Aorta (tissue), 5 donors: ENCODE measurements around the gene ARMC9. TPM values are rescaled to one million over a fixed set of nuclear protein-coding genes. Genes with fewer than 3 reads are reported as not detected.
"Not testable (repeated sequence)": the region's sequence is repeated elsewhere in the genome, so short reads cannot be mapped to it uniquely, and the experiment has no call there.

Source experiments
- ATAC-seq: fragments of 200-7000 bp; cut with Tn5 transposase; one replicate; pipeline ENCODE4 v1.9.1; 2022; ENCODE audit warnings: moderate library complexity; ENCODE audit not compliant: low FRiP score
- DNase-seq, 2 donors: peaks; one replicate each; pipeline ENCODE4 v3.0.0-alpha.2; 2020
- H3K27ac ChIP-seq, 2 donors: one replicate each; pipeline ENCODE4 v1.5.1; 2013; ENCODE audit warnings: low read length in 2 of 2, mild to moderate bottlenecking in 2 of 2, moderate library complexity in 2 of 2, control low read depth in 1 of 2, inconsistent platforms in 1 of 2, low read depth in 1 of 2
- H3K27me3 ChIP-seq, 2 donors: one replicate each; pipeline ENCODE4 v1.6.1; 2013; ENCODE audit warnings: control low read depth in 1 of 2, low read length in 1 of 2, mild to moderate bottlenecking in 1 of 2, moderate library complexity in 1 of 2; ENCODE audit not compliant: insufficient read depth in 2 of 2, control insufficient read depth in 1 of 2
- H3K36me3 ChIP-seq, 2 donors: one replicate each; pipeline ENCODE4 v1.6.1; 2013; ENCODE audit warnings: control low read depth in 1 of 2, low read length in 1 of 2, mild to moderate bottlenecking in 1 of 2; ENCODE audit not compliant: insufficient read depth in 2 of 2, control insufficient read depth in 1 of 2
- H3K4me1 ChIP-seq, 2 donors: one replicate each; pipeline ENCODE4 v1.6.1; 2013; ENCODE audit warnings: low read length in 2 of 2, control low read depth in 1 of 2, mild to moderate bottlenecking in 1 of 2, moderate library complexity in 1 of 2; ENCODE audit not compliant: insufficient read depth in 2 of 2, control insufficient read depth in 1 of 2
- H3K4me3 ChIP-seq, 2 donors: one replicate each; pipeline ENCODE4 v1.5.1; 2013; ENCODE audit warnings: low read length in 2 of 2, control low read depth in 1 of 2, mild to moderate bottlenecking in 1 of 2
- H3K9me3 ChIP-seq: one replicate; pipeline ENCODE4 v1.6.1; 2013; ENCODE audit warnings: mild to moderate bottlenecking, low read length; ENCODE audit not compliant: control insufficient read depth
- WGBS, 2 donors: extraction: QIAGEN DNeasy Blood & Tissue Kit; methylation state at CpG; one replicate each; pipeline ENCODE4 v1.1.7; 2013; 5-methylcytosine and 5-hydroxymethylcytosine counted together
- intact Hi-C, 2 donors: fragments of 100-400 bp; cut with DNase I; formaldehyde crosslinking; loops; one replicate each; pipeline versions ENCODE4 v1.14.2 to v1.15.0; 2022
- polyA plus RNA-seq, 2 donors: library from polyadenylated mRNA; stranded (reverse); fragments of 200-250 nt; gene quantifications; one replicate each; pipeline ENCODE4 v1.2.3, GENCODE V29; 2013
- total RNA-seq, 2 donors: library from RNA; stranded (reverse); fragmentation: NEBNext Ultra II Directional; extraction: Animal tissue kit (Norgen Biotek cat#: 25700); gene quantifications; one replicate each; pipeline ENCODE4 v1.2.1, GENCODE V29; 2021
- donor health status: healthy with polysubstance abuse.
- donor health status: Bipolar disorder and iron deficiency.
- donor health status: DM: no; HTN: no; CAD: no.
- donor health status: DM: no; HTN: no; CAD: no.
- donor health status: DM: yes; HTN: yes; CAD: no.

Gene ARMC9
- total and polyA plus RNA-seq, 4 donors, result 6.9 to 86.8 (median 30.6) TPM

DNA sequence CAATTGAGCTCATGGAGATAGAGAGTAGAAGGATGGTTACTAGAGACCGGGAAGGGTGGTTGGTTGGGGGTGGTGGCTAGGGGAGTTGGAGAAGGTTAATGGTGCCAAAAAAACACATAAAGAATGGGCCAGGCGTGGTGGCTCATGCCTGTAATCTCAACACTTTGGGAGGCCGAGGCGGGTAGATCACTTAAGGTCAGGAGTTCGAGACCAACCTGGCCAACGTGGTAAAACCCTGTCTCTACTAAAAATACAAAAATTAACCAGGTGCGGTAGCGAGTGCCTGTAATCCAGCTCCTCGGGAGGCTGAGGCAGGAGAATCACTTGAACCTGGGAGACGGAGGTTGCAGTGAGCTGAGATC, 150.9 kb downstream of the ARMC9 start:
- ATAC-seq, H3K9me3 ChIP-seq, H3K4me3 ChIP-seq, H3K27me3 ChIP-seq, H3K4me1 ChIP-seq, H3K36me3 ChIP-seq, H3K27ac ChIP-seq, intact Hi-C loops: not testable (repeated sequence)
- DNase-seq, result peak in 1 of 2 donors; percentile 17
- WGBS, 2 donors, result 94 to 98% methylated on average over 10 of the region's 10 CpGs

DNA sequence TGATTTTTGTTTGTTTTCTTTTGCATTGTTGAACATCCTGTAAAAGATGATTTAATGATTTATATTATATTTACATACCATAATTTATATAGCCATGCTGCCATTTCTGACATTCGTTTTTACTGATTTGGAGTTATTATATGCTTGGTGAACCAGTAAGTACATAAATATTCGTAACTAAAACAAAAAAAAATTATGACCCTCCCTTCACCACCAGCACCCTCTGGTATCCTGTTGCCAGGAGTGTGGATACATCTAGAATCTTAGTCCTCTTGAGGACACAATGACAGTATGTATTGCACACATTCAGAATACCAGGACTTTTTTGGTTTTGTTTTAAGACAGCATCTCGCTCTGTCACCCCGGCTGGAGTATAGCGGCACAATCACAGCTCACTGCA, 153.2 kb downstream of the ARMC9 start:
- Histone ChIP-seq H3K27me3 (no peaks in the 10 kb centered on the region), H3K27ac (no peak overlapping the region), H3K36me3 (no peaks in the 10 kb centered on the region), H3K4me1 (no peaks in the 10 kb centered on the region), H3K4me3 (no peak overlapping the region), H3K9me3 (no peaks in the 10 kb centered on the region)
- 91 to 92% methylated on average over 5 of the region's 5 CpGs for WGBS, 2 donors
- no peak for ATAC-seq
- no peak for DNase-seq
- intact Hi-C loops, result no loop called here

DNA sequence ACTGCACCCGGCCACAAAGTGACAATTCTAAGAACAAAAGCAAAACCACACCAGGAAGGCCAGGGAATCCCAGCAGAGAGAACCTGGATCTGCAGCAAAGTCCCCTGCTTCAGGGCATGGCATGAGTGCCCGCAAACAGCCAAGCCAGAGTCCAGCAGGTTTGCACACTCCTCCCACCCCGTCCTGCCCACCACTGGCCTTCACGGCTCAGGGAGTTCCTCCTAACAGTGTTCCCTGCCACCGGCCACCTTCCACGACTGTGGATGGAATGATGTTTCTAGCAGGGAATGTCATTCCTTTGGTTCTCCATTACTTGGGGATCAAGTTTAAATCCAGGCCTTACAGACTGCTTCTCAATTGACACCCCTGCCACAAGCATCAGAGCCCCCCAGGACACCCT, 155.0 kb downstream of the ARMC9 start:
- WGBS, 2 donors, result 95 to 96% methylated on average over 5 of the region's 6 CpGs
- intact Hi-C loops, result no loop called here
- DNase-seq (no peak), ATAC-seq (no peak)
- H3K36me3 ChIP-seq, result no peaks in the 10 kb centered on the region
- H3K9me3 ChIP-seq, result no peaks in the 10 kb centered on the region
- H3K4me1 ChIP-seq, result no peaks in the 10 kb centered on the region
- H3K27ac ChIP-seq, result no peak overlapping the region
- H3K4me3 ChIP-seq, result no peak overlapping the region
- no peaks in the 10 kb centered on the region for H3K27me3 ChIP-seq

DNA sequence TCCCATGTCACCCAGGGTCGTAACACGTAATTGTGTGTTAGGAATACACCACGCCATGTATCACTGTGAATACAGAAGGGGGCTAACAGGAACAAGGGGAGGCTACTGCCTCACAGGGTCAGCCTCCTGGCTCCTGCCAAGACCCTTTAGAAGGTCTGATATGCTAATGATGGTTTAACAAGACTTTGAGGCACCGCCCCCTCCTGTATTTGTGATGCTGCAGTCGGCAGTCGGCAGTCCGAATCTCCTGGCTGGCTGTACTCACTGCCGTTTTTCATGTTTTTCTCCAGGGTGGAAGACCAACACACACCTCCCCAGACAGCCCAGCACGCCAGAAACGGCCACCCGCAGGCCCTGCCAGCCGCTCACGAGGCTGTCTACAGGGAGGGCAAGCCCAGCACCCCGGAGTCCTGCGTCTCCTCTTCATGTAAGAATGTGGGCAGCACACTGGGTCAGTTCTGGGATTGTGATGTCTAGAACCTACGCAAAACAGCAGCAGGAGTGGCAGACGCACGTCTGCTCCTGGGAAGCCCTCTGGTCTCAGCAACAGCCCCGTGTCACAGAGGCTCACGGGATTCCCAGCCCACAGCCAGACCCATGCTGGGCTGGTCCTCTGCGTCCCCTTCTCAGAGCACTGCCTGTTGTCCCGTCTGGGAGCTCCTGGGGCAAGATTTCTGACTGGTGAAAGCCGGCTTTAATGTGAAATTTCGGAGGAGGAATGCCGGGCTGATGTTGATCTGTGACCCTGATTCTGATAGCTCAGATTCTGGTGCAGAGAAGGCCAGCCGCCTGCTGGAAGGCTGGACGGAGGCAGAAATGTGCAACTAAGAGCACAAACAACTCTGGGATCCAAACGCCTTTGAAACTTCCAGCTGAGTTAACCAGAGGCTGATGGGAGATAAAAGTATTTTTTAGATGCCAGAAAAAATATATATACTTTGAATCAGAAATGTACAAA, 157.4 kb downstream of the ARMC9 start:
- H3K9me3 ChIP-seq, result no peaks in the 10 kb centered on the region
- no peaks in the 10 kb centered on the region for H3K4me1 ChIP-seq
- DNase-seq, result peak; percentile 40 to 72
- intact Hi-C loops, result no loop called here
- ATAC-seq, result peak; percentile 33
- no peaks in the 10 kb centered on the region for H3K36me3 ChIP-seq
- WGBS, 2 donors, result 17 to 23% methylated on average over 28 of the region's 28 CpGs
- no peak overlapping the region for H3K27ac ChIP-seq
- no peak overlapping the region for H3K4me3 ChIP-seq
- no peaks in the 10 kb centered on the region for H3K27me3 ChIP-seq

DNA sequence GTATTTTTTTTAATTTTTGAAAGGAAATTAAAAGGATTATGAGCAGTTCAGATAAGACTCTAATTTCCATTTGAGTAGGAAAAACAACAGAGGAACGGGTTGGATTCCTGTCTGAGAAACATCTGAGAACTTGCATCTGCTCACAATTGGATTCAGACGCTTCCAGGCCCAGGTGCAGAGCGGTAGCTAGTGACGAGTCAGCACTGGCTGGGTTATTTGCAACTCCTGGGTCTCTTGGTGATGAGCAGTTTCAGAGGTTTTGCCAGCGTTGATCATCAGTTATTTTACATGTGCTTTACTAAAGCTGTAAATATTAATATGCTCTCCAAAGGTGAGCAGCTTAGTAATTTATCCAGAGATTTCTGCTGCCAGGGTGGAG, 158.0 kb downstream of the ARMC9 start:
- intact Hi-C loops, result no loop called here
- Histone ChIP-seq H3K4me1 (no peaks in the 10 kb centered on the region), H3K36me3 (no peaks in the 10 kb centered on the region), H3K9me3 (no peaks in the 10 kb centered on the region), H3K4me3 (no peak overlapping the region), H3K27ac (no peak overlapping the region), H3K27me3 (no peaks in the 10 kb centered on the region)
- no peak for DNase-seq
- no peak for ATAC-seq
- 49 to 53% methylated on average over 5 of the region's 5 CpGs for WGBS, 2 donors

DNA sequence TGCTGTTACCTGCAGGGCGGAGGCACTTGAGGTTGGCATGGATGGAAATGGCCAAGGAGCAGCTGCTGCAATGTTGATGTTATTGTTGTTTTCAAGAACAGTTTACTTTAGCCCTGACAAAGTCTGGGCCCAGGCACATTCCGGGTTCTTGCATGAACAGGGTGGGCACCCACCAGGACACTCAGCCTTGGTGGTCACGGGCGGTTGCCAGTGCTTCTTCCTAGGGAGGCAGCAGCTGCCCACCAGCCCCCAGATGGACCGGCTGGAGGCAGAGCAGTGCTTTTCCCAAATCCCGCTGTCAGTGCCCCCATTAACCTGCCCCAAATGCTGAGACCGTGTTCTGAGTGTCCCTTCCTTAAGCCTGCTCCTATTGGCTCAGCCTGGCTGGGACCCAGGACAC, 158.6 kb downstream of the ARMC9 start:
- ATAC-seq, result no peak
- intact Hi-C loops, result no loop called here
- peak in 1 of 2 donors; percentile 60 for DNase-seq
- Histone ChIP-seq H3K27ac (no peak overlapping the region), H3K27me3 (no peaks in the 10 kb centered on the region), H3K4me3 (no peak overlapping the region), H3K36me3 (no peaks in the 10 kb centered on the region), H3K4me1 (no peaks in the 10 kb centered on the region), H3K9me3 (no peaks in the 10 kb centered on the region)
- WGBS, 2 donors, result 96% methylated on average over 7 of the region's 7 CpGs

DNA sequence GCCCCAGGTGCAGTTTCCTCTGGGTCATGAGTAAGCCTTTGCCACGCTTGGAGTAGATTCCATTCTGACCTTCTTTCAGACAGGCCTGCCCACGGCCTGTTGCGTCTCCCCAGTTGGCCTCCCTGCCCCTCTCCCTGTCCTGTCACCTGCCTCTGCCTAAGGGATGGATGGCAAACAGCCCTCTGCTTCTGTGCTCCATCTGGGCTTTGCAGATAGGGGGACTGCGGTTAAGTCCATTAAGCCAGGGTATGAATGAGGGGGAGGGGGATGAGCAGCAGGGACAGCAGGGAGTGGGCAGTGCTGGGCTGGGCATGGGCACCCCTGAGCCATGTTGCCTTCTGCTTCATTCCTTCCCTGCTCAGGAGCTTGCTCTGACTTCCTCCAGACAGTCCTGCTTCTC, 159.5 kb downstream of the ARMC9 start:
- ATAC-seq (no peak), DNase-seq (peak in 1 of 2 donors; percentile 37)
- H3K4me3 ChIP-seq, result no peak overlapping the region
- H3K27ac ChIP-seq, result no peak overlapping the region
- no peaks in the 10 kb centered on the region for H3K9me3 ChIP-seq
- 94 to 98% methylated on average over 4 of the region's 4 CpGs for WGBS, 2 donors
- peaks cover 0 to 2% of the 10 kb centered on the region in 2 donors for H3K36me3 ChIP-seq
- H3K27me3 ChIP-seq, result no peaks in the 10 kb centered on the region
- H3K4me1 ChIP-seq, result no peaks in the 10 kb centered on the region
- intact Hi-C loops, result no loop called here

DNA sequence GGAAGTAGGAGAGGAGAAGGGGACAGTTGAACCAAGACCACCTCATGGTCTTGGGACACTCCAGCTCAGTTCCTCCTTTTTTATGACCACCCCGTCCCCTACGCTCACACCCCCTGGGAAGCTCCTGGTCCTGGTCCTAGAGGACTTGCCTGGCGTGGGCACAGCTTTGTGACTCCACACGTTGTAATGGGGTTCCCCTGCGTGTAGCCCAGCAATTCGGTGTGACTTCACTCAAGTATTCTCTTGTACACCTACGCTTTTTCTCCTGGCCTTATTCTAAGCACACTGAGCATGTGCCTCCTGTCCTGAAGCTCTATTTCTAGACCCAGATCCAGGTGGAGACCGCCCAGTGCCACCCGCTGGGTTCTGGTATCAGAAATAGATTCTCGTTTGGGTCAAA, 161.0 kb downstream of the ARMC9 start:
- 96 to 97% methylated on average over 10 of the region's 10 CpGs for WGBS, 2 donors
- no peak overlapping the region for H3K4me3 ChIP-seq
- H3K27me3 ChIP-seq, result no peaks in the 10 kb centered on the region
- H3K9me3 ChIP-seq, result no peaks in the 10 kb centered on the region
- H3K36me3 ChIP-seq, result peaks cover 0 to 4% of the 10 kb centered on the region in 2 donors
- intact Hi-C loops, result no loop called here
- no peak for ATAC-seq
- DNase-seq, result peak in 1 of 2 donors; percentile 59
- H3K27ac ChIP-seq, result no peak overlapping the region
- no peaks in the 10 kb centered on the region for H3K4me1 ChIP-seq

DNA sequence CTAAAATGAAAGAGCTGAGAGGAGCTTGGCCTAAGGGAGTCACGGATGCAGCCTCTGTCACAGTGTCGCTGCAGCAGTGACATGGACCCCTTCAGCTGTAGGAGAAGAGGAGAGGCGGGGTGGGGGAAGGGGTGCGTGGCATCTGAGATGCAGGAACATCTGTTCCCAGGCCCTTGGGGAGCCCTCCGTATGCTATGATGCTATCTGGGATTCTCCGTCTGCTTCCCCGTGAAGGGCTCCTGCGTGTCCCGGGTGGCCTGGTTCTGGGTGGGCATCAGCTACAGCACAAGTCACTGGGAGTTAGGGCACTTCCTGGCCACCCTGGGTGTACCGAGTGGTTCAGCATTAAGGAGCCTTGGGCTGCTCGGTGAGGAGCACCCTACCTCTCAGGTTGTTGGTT, 161.5 kb downstream of the ARMC9 start:
- peak in 1 of 2 donors; percentile 58 for DNase-seq
- H3K27ac ChIP-seq, result no peak overlapping the region
- no peak overlapping the region for H3K4me3 ChIP-seq
- intact Hi-C loops, result no loop called here
- H3K27me3 ChIP-seq, result no peaks in the 10 kb centered on the region
- WGBS, 2 donors, result 94 to 96% methylated on average over 11 of the region's 11 CpGs
- H3K36me3 ChIP-seq, result peaks cover 0 to 4% of the 10 kb centered on the region in 2 donors
- no peaks in the 10 kb centered on the region for H3K4me1 ChIP-seq
- no peaks in the 10 kb centered on the region for H3K9me3 ChIP-seq
- ATAC-seq, result no peak
